Common myeloid progenitor, CD34-positive (primary cell): ENCODE data around the gene WFDC10A.

Experiments used
- CTCF ChIA-PET: fragments of 350-600 bp; sonication (Branson Sonifier 250); formaldehyde crosslinking; loops from one replicate; lab custom pipeline; 2021; ENCODE audit warnings: antibody characterized with exemption; lab: Charles Lee
- POLR2A ChIA-PET: fragments of 350-600 bp; sonication (Branson Sonifier 250); formaldehyde crosslinking; loops from one replicate; lab custom pipeline; 2021; ENCODE audit warnings: antibody characterized with exemption; lab: Charles Lee
- DNase-seq, 3 donors: peaks; one replicate each; pipeline versions ENCODE4 v3.0.0 to v3.0.0-alpha.2; 2013
- H3K27ac ChIP-seq, 2 experiments: 1 replicate in 1 of 2; 2 replicates in 1 of 2; pipeline ENCODE4 v1.7.0; 2013; ENCODE audit warnings: inconsistent platforms in 2 of 2, low read length in 2 of 2, mild to moderate bottlenecking in 2 of 2, low read depth in 1 of 2, moderate library complexity in 1 of 2; ENCODE audit not compliant: severe bottlenecking in 2 of 2, insufficient read depth in 1 of 2, poor library complexity in 1 of 2
- H3K27me3 ChIP-seq, 5 experiments: replicated peaks in 2 of 5; 1 replicate in 3 of 5; 2 replicates in 2 of 5; pipeline versions ENCODE4 v1.6.1 to v1.7.0; 2013; ENCODE audit warnings: low read length in 4 of 5, mild to moderate bottlenecking in 2 of 5, moderate library complexity in 2 of 5, inconsistent platforms in 1 of 5; ENCODE audit not compliant: insufficient read depth in 5 of 5, control insufficient read depth in 4 of 5
- H3K36me3 ChIP-seq, 4 experiments: 1 replicate in 2 of 4; 2 replicates in 2 of 4; pipeline versions ENCODE4 v1.6.1 to v1.7.0; 2013; ENCODE audit warnings: low read length in 3 of 4, control low read depth in 1 of 4, mild to moderate bottlenecking in 1 of 4; ENCODE audit not compliant: control insufficient read depth in 4 of 4, insufficient read depth in 4 of 4
- H3K4me1 ChIP-seq, 4 experiments: 1 replicate in 3 of 4; 2 replicates in 1 of 4; pipeline versions ENCODE4 v1.6.1 to v1.7.1; 2013; ENCODE audit warnings: low read length in 3 of 4, mild to moderate bottlenecking in 3 of 4, control low read depth in 1 of 4, inconsistent platforms in 1 of 4, moderate library complexity in 1 of 4; ENCODE audit not compliant: control insufficient read depth in 4 of 4, insufficient read depth in 4 of 4; ENCODE audit errors: control extremely low read depth in 1 of 4
- H3K4me3 ChIP-seq, 7 experiments: 1 replicate in 4 of 7; 2 replicates in 3 of 7; pipeline versions ENCODE4 v1.5.1 to v1.7.0; 2013; ENCODE audit warnings: mild to moderate bottlenecking in 7 of 7, low read length in 6 of 7, moderate library complexity in 6 of 7, inconsistent platforms in 2 of 7, low read depth in 2 of 7, control low read depth in 1 of 7; ENCODE audit not compliant: insufficient read depth in 4 of 7, control insufficient read depth in 1 of 7; ENCODE audit errors: extremely low read depth in 1 of 7
- H3K9me3 ChIP-seq, 5 experiments: 1 replicate in 4 of 5; 2 replicates in 1 of 5; pipeline versions ENCODE4 v1.6.1 to v1.7.1; 2013; ENCODE audit warnings: low read length in 4 of 5, mild to moderate bottlenecking in 2 of 5, inconsistent platforms in 1 of 5, low read depth in 1 of 5, moderate library complexity in 1 of 5; ENCODE audit not compliant: control insufficient read depth in 4 of 5, insufficient read depth in 2 of 5; ENCODE audit errors: control extremely low read depth in 1 of 5

The WFDC10A gene

DNA sequence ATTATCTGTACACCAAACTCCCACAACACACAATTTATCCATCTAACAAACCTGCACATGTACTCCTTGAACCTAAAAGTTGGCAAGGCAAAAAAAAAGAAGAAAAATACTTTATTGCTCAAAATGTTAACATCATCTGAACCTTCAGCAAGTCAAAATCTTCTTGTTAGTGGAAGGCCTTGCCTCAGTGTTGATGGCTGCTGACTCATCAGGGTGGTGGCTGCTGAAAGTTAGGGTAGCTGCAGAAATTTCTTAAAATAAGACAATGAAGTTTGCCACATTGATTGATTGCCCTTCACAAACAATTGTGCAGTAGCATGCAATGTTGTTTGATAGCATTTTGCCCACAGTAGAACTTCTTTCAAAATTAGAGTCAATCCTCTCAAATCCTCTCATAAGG lies 43.2 kb downstream of the WFDC10A start:
- ChIA-PET POLR2A (interaction anchor here (0.7 kb wide), 1 partner anchor 506 kb away, joined by 6 read pairs; no protein-coding TSS in a partner anchor), CTCF (interaction anchor here (0.7 to 1.2 kb wide), 2 partner anchors 98 to 723 kb away, joined by 3 read pairs; no protein-coding TSS in a partner anchor)
- no peak for DNase-seq

DNA sequence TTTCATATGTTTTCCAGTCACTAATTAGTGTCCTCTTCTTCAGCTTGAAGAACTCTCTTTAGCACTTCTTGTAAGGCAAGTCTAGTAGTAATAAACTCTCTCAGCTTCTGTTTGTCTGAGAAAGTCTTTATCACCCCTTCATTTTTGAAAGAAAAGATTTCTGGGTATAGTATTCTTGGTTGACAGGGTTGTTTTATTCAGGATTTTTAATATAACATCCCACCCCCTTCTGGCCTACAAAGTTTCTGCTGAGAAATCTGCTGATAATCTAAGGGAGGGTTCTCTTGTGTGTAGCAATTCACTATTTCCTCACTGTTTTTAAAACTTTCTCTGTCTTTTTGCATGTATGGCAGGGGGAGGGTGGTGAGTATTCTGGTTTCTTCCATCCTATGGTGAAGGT lies 50.1 kb downstream of the WFDC10A start:
- DNase-seq, result no peak
- H3K4me1 ChIP-seq, result no peaks in the 10 kb centered on the region
- ChIA-PET CTCF (interaction anchor here (0.6 kb wide), 1 partner anchor 91 kb away, joined by 3 read pairs; no protein-coding TSS in a partner anchor), POLR2A (no interaction called here)
- H3K36me3 ChIP-seq, result no peaks in the 10 kb centered on the region
- H3K27ac ChIP-seq, result no peak overlapping the region
- H3K27me3 ChIP-seq, result peaks cover 0 to 2% (median 0%) of the 10 kb centered on the region in 5 experiments
- no peak overlapping the region for H3K4me3 ChIP-seq
- H3K9me3 ChIP-seq, result peaks cover 5 to 34% (median 14%) of the 10 kb centered on the region in 5 experiments

More for the DNA sequence above, 43.2 kb downstream of the WFDC10A start:
- H3K9me3 ChIP-seq, result peaks cover 0 to 11% (median 0%) of the 10 kb centered on the region in 5 experiments
- peaks cover 0 to 3% (median 0%) of the 10 kb centered on the region in 5 experiments for H3K27me3 ChIP-seq
- no peak overlapping the region for H3K4me3 ChIP-seq
- no peaks in the 10 kb centered on the region for H3K36me3 ChIP-seq
- H3K4me1 ChIP-seq, result no peaks in the 10 kb centered on the region
- H3K27ac ChIP-seq, result no peak overlapping the region
